ENCODE results near the gene SHTN1. TPM values are rescaled to one million over a fixed set of nuclear protein-coding genes. Genes with fewer than 3 reads are reported as not detected.

The SHTN1 gene
- total and polyA plus RNA-seq, 2 experiments from 2014 or later: 6.7 to 8.0 TPM

- peak overlapping the region; percentile 72 for H3K4me2 ChIP-seq
- H3K27ac ChIP-seq (ENCODE audit: low read depth): peak overlapping the region; percentile 55
- Mint-ChIP-seq H3K9me3 (no peaks in the 10 kb centered on the region), H3K4me3 (no peak overlapping the region), H3K27me3 (ENCODE audit: insufficient read depth, low read depth, poor library complexity) (peaks cover 2% of the 10 kb centered on the region), H3K27ac (peak overlapping the region; percentile 86), H3K36me3 (ENCODE audit: low read depth) (no peaks in the 10 kb centered on the region), H3K4me1 (peaks cover 17% of the 10 kb centered on the region)
- H2AFZ ChIP-seq: no peak overlapping the region
- H4K20me1 ChIP-seq (replicated peaks; ENCODE audit: insufficient read depth): no peaks in the 10 kb centered on the region
- no peaks in the 10 kb centered on the region for H3K79me2 ChIP-seq (replicated peaks; ENCODE audit: insufficient read depth)
- H3K27me3 ChIP-seq (ENCODE audit: insufficient read depth): no peaks in the 10 kb centered on the region
- no peaks in the 10 kb centered on the region for H3K36me3 ChIP-seq (ENCODE audit: insufficient read depth)
- H3K4me1 ChIP-seq (ENCODE audit: insufficient read depth): peaks cover 25% of the 10 kb centered on the region
- ATAC-seq (peak; percentile 74), DNase-seq (ENCODE audit: low spot score) (no peak)
- TF ChIP-seq NANOG (IDR thresholded peaks at IDR 0.05; ENCODE audit: borderline replicate concordance) (no peak), ZNF331 (CRISPR knock-in tag; IDR thresholded peaks at IDR 0.05; ENCODE audit: low read depth) (no peak), EZH2 (IDR thresholded peaks at IDR 0.05; ENCODE audit: low read depth, unreplicated experiment) (no peak), JUNB (IDR thresholded peaks at IDR 0.05; ENCODE audit: unreplicated experiment) (no peak), ZNF462 (CRISPR knock-in tag; IDR thresholded peaks at IDR 0.05) (no peak)
- H3K4me3 ChIP-seq: no peak overlapping the region
- H3F3A ChIP-seq (replicated peaks; ENCODE audit: low read depth): no peaks in the 10 kb centered on the region
- H3K9me2 ChIP-seq (ENCODE audit: insufficient read depth): no peaks in the 10 kb centered on the region
Measured at GRCh38 chr10:116978901-116979300, 26.1 kb downstream of the SHTN1 start.

GRCh38 chr10:116974456-116975005 lies 30.5 kb downstream of the SHTN1 start:
- no peak overlapping the region for H3K4me2 ChIP-seq
- no peak overlapping the region for H3K4me3 Mint-ChIP-seq
- H3K4me3 ChIP-seq: no peak overlapping the region
- H3K27me3 Mint-ChIP-seq (ENCODE audit: insufficient read depth, low read depth, poor library complexity): peaks cover 4% of the 10 kb centered on the region
- H3K36me3 Mint-ChIP-seq (ENCODE audit: low read depth): no peaks in the 10 kb centered on the region; the same call in 2 of the 3 replicates
- DNase-seq (ENCODE audit: low spot score) (no peak), ATAC-seq (no peak)
- H3K27ac ChIP-seq (ENCODE audit: low read depth): no peak overlapping the region
- no peaks in the 10 kb centered on the region for H4K20me1 ChIP-seq (replicated peaks; ENCODE audit: insufficient read depth)
- peaks cover 19% of the 10 kb centered on the region for H3K4me1 Mint-ChIP-seq
- peaks cover 20% of the 10 kb centered on the region for H3K4me1 ChIP-seq (ENCODE audit: insufficient read depth)
- no peaks in the 10 kb centered on the region for H3K36me3 ChIP-seq (ENCODE audit: insufficient read depth)
- H3K27ac Mint-ChIP-seq: no peak overlapping the region
- no peaks in the 10 kb centered on the region for H3K79me2 ChIP-seq (replicated peaks; ENCODE audit: insufficient read depth)
- H3K9me2 ChIP-seq (ENCODE audit: insufficient read depth): no peaks in the 10 kb centered on the region
- H3K27me3 ChIP-seq (ENCODE audit: insufficient read depth): no peaks in the 10 kb centered on the region
- no peak overlapping the region for H2AFZ ChIP-seq
- H3K9me3 Mint-ChIP-seq: no peaks in the 10 kb centered on the region
- H3F3A ChIP-seq (replicated peaks; ENCODE audit: low read depth): no peaks in the 10 kb centered on the region
- TF ChIP-seq CREB1 (CRISPR knock-in tag; IDR thresholded peaks at IDR 0.05; ENCODE audit: low read depth) (no peak), CTCF (conservative IDR thresholded peaks at IDR 0.05; ENCODE audit: low read depth in 2 of 2) (no peak), EZH2phosphoT487 (IDR thresholded peaks at IDR 0.05; ENCODE audit: unreplicated experiment) (no peak), NANOG (IDR thresholded peaks at IDR 0.05; ENCODE audit: borderline replicate concordance) (no peak), STAT1 (IDR thresholded peaks at IDR 0.05; ENCODE audit: unreplicated experiment) (no peak), JUNB (IDR thresholded peaks at IDR 0.05; ENCODE audit: unreplicated experiment) (no peak), REST (IDR thresholded peaks at IDR 0.05; ENCODE audit: unreplicated experiment) (no peak), ZNF114 (CRISPR knock-in tag; IDR thresholded peaks at IDR 0.05) (no peak)
